ENCODE data around the gene RUBCN.
"Not testable (repeated sequence)": the region's sequence is repeated elsewhere in the genome, so short reads cannot be mapped to it uniquely, and the experiment has no call there.

GRCh38 chr3:197654090-197654997 is 82.4 kb downstream of the RUBCN start:
- TF ChIP-seq CTCF, POLR2A (IDR thresholded peaks at IDR 0.05): not testable (repeated sequence)

Data from tibial nerve (tissue), 3 donors.